Measurements from ENCODE around the gene MGRN1.

The MGRN1 gene

GRCh38 chr16:4704491-4704890, 79.9 kb downstream of the MGRN1 start:
- no peak overlapping the region for H3K4me3 ChIP-seq (ENCODE audit: low read length)
- DNase-seq (ENCODE audit: low read depth): no peak
- no peak for TF ChIP-seq CTCF (conservative IDR thresholded peaks at IDR 0.05; ENCODE audit: low read depth, low read length)

- DNase-seq (ENCODE audit: low read depth): no peak
- no peak overlapping the region for H3K4me3 ChIP-seq (ENCODE audit: low read length)
- no peak for TF ChIP-seq CTCF (conservative IDR thresholded peaks at IDR 0.05; ENCODE audit: low read depth, low read length)
Observed at GRCh38 chr16:4704913-4705312, 80.3 kb downstream of the MGRN1 start.

- no peak for TF ChIP-seq CTCF (conservative IDR thresholded peaks at IDR 0.05; ENCODE audit: low read depth, low read length)
- no peak for DNase-seq (ENCODE audit: low read depth)
- H3K4me3 ChIP-seq (ENCODE audit: low read length): no peak overlapping the region
Observed at GRCh38 chr16:4706871-4707270, 82.2 kb downstream of the MGRN1 start.

- no peak for DNase-seq (ENCODE audit: low read depth)
- TF ChIP-seq CTCF (conservative IDR thresholded peaks at IDR 0.05; ENCODE audit: low read depth, low read length): no peak
- no peak overlapping the region for H3K4me3 ChIP-seq (ENCODE audit: low read length)
Observed at GRCh38 chr16:4709481-4709880, 84.9 kb downstream of the MGRN1 start.

GRCh38 chr16:4713663-4714501, 89.3 kb downstream of the MGRN1 start:
- no peak overlapping the region for H3K4me3 ChIP-seq (ENCODE audit: low read length)
- DNase-seq (ENCODE audit: low read depth): no peak
- TF ChIP-seq CTCF (conservative IDR thresholded peaks at IDR 0.05; ENCODE audit: low read depth, low read length): no peak

GRCh38 chr16:4714996-4715395, 90.4 kb downstream of the MGRN1 start:
- no peak for TF ChIP-seq CTCF (conservative IDR thresholded peaks at IDR 0.05; ENCODE audit: low read depth, low read length)
- no peak overlapping the region for H3K4me3 ChIP-seq (ENCODE audit: low read length)
- no peak for DNase-seq (ENCODE audit: low read depth)

- TF ChIP-seq CTCF (conservative IDR thresholded peaks at IDR 0.05; ENCODE audit: low read depth, low read length): no peak
- no peak overlapping the region for H3K4me3 ChIP-seq (ENCODE audit: low read length)
- DNase-seq (ENCODE audit: low read depth): no peak
Observed at GRCh38 chr16:4718466-4718865, 93.8 kb downstream of the MGRN1 start.

All from retinal pigment epithelial cell (primary cell).